Heart right ventricle (tissue), 16 donors: ENCODE results near the gene ARIH1. TPM values are rescaled to one million over a fixed set of nuclear protein-coding genes. Genes with fewer than 3 reads are reported as not detected.

Experiments
- ATAC-seq, 8 donors: fragments of 200-7000 bp; cut with Tn5 transposase; one replicate each; pipeline ENCODE4 v1.9.1; 2020; ENCODE audit warnings: mild to moderate bottlenecking in 8 of 8, moderate library complexity in 8 of 8, moderate number of reproducible peaks in 1 of 8
- DNase-seq, 2 donors: peaks; one replicate each; pipeline ENCODE4 v3.0.0-alpha.2; 2020
- H3K27ac ChIP-seq, 10 donors: fragments of 200-600 bp; sonication (generic) in 2 of 10; one replicate each; pipeline versions ENCODE4 v1.5.0 to v1.8.0; 2020 to 2022; ENCODE audit warnings: mild to moderate bottlenecking in 3 of 10
- H3K27me3 ChIP-seq, 7 donors: fragments of 200-600 bp; one replicate each; pipeline ENCODE4 v1.8.0; 2021 to 2022; ENCODE audit warnings: mild to moderate bottlenecking in 2 of 7
- H3K36me3 ChIP-seq, 9 donors: fragments of 200-600 bp; sonication (generic) in 1 of 9; one replicate each; pipeline versions ENCODE4 v1.5.0 to v1.8.0; 2020 to 2022; ENCODE audit warnings: mild to moderate bottlenecking in 2 of 9
- H3K4me1 ChIP-seq, 9 donors: fragments of 200-600 bp; sonication (generic) in 1 of 9; one replicate each; pipeline versions ENCODE4 v1.5.0 to v1.8.0; 2020 to 2022; ENCODE audit warnings: mild to moderate bottlenecking in 4 of 9
- H3K4me3 ChIP-seq, 10 donors: fragments of 200-600 bp; sonication (generic) in 2 of 10; one replicate each; pipeline versions ENCODE4 v1.5.0 to v1.8.0; 2020 to 2022; ENCODE audit warnings: mild to moderate bottlenecking in 7 of 10, moderate library complexity in 2 of 10
- H3K9me3 ChIP-seq, 11 donors: fragments of 200-600 bp in 10 of 11; sonication (generic) in 2 of 11; one replicate each; pipeline versions ENCODE4 v1.5.0 to v1.8.0; 2013 to 2022; ENCODE audit warnings: mild to moderate bottlenecking in 2 of 11, control low read depth in 1 of 11, moderate library complexity in 1 of 11
- CTCF ChIP-seq, 9 donors: fragments of 200-600 bp; sonication (generic) in 2 of 9; IDR thresholded peaks; one replicate each; pipeline versions ENCODE4 v1.5.0 to v1.8.0; 2021 to 2022; ENCODE audit warnings: antibody characterized with exemption in 9 of 9, mild to moderate bottlenecking in 5 of 9, moderate library complexity in 1 of 9
- WGBS, 2 donors: extraction: QIAGEN DNeasy Blood & Tissue Kit; methylation state at CpG; one replicate each; pipeline ENCODE4 v1.1.7; 2013; ENCODE audit warnings: inconsistent platforms in 1 of 2; 5-methylcytosine and 5-hydroxymethylcytosine counted together
- intact Hi-C, 10 donors: fragments of 100-400 bp; cut with DNase I; formaldehyde crosslinking; loops; one replicate each; pipeline versions ENCODE4 v1.11.1 to v1.14.2; 2022
- polyA plus RNA-seq, 2 donors: library from polyadenylated mRNA; stranded (reverse); fragments of 200-250 nt; gene quantifications; one replicate each; pipeline ENCODE4 v1.2.3, GENCODE V29; 2013
- total RNA-seq, 10 donors: library from RNA; stranded (reverse); fragmentation: NEBNext Ultra II Directional in 3 of 10; extraction: Animal tissue kit (Norgen Biotek cat#: 25700) in 3 of 10; gene quantifications; one replicate each; pipeline versions ENCODE4 v1.2.1 to v1.2.4, GENCODE V29; 2021 to 2023
- donor health status: Arrhythmogenic right ventricular cardiomyopathy.
- donor health status: ischemic (EF 13 %, LVEDD 7.1; RV severe dilation, severe dysfunction).
- donor health status: healthy with polysubstance abuse.
- donor health status: DM: no; HTN: yes; CAD: no.
- donor health status: DM: no; HTN: no; CAD: no.
- donor health status: ischemic (EF 25% LVEDD 6.9; RV normal size, moderate dysfunction).
- donor health status: ischemic (EF 25% LVEDD 5.7; RV mildly dilated, moderate dysfunction).
- donor health status: healthy.
- donor health status: DM: yes; HTN: yes; CAD: no.
- donor health status: Ischemic cardiomyopathy.
- donor health status: ischemic (EF 35%, LVEDD 5.7; RV mildly dilated, moderate dysfunction).
- donor health status: nonischemic (EF 11% LVEDD 7.7; RV severe dilation, severe dysfunction).
- donor health status: DM: yes; HTN: yes; CAD: no.
- donor health status: PGD.
- donor health status: ischemic (EF 29% LVEDD 5.4; RV normal size, mild dysfunction).
- donor health status: nonischemic (EF 23%, LVEDD 6.1; RV moderate dilation, normal function).

The ARIH1 gene
- total and polyA plus RNA-seq, 12 donors = 23.1 to 231 (median 182) TPM

GRCh38 chr15:72545156-72545555 lies 71.0 kb downstream of the ARIH1 start:
- ATAC-seq = no peak
- WGBS, 2 donors = 90 to 100% methylated on average over 1 of the region's 1 CpG
- Histone ChIP-seq H3K27ac (no peak overlapping the region), H3K27me3 (no peaks in the 10 kb centered on the region), H3K4me1 (peaks cover 0 to 14% (median 0%) of the 10 kb centered on the region in 9 donors), H3K4me3 (no peak overlapping the region), H3K9me3 (peaks cover 0 to 13% (median 9%) of the 10 kb centered on the region in 11 donors), H3K36me3 (peaks cover 0 to 46% (median 0%) of the 10 kb centered on the region in 9 donors)
- DNase-seq = no peak
- intact Hi-C loops = loop anchor here in 1 of 10 donors (5.0 kb wide), 1 partner anchor 63 kb away; no protein-coding TSS in a partner anchor
- no peak for TF ChIP-seq CTCF (IDR thresholded peaks at IDR 0.05)

GRCh38 chr15:72554471-72555425 lies 80.6 kb downstream of the ARIH1 start:
- DNase-seq (no peak), ATAC-seq (no peak)
- no peaks in the 10 kb centered on the region for H3K27me3 ChIP-seq
- no peak overlapping the region for H3K27ac ChIP-seq
- no peak overlapping the region for H3K4me3 ChIP-seq
- peaks cover 0 to 66% (median 7%) of the 10 kb centered on the region in 9 donors for H3K36me3 ChIP-seq
- peaks cover 0 to 7% (median 0%) of the 10 kb centered on the region in 9 donors for H3K4me1 ChIP-seq
- intact Hi-C loops = no loop called here
- TF ChIP-seq CTCF (IDR thresholded peaks at IDR 0.05) = no peak
- no peaks in the 10 kb centered on the region for H3K9me3 ChIP-seq
- WGBS, 2 donors = 93 to 96% methylated on average over 8 of the region's 8 CpGs

- H3K27ac ChIP-seq = no peak overlapping the region
- DNase-seq = no peak
- 92 to 93% methylated on average over 3 of the region's 3 CpGs for WGBS, 2 donors
- intact Hi-C loops = no loop called here
- no peak for TF ChIP-seq CTCF (IDR thresholded peaks at IDR 0.05)
- no peak overlapping the region for H3K4me3 ChIP-seq
- no peak for ATAC-seq
- H3K36me3 ChIP-seq = peaks cover 0 to 89% (median 22%) of the 10 kb centered on the region in 9 donors
- no peaks in the 10 kb centered on the region for H3K9me3 ChIP-seq
- H3K4me1 ChIP-seq = peaks cover 0 to 42% (median 0%) of the 10 kb centered on the region in 9 donors
- no peaks in the 10 kb centered on the region for H3K27me3 ChIP-seq
These were observed 85.7 kb downstream of the ARIH1 start for GRCh38 chr15:72559781-72560180.

GRCh38 chr15:72560458-72560857 lies 86.3 kb downstream of the ARIH1 start:
- no peak for ATAC-seq
- intact Hi-C loops = no loop called here
- H3K4me1 ChIP-seq = peaks cover 0 to 43% (median 0%) of the 10 kb centered on the region in 9 donors
- no peak for TF ChIP-seq CTCF (IDR thresholded peaks at IDR 0.05)
- no peak overlapping the region for H3K4me3 ChIP-seq
- peaks cover 0 to 89% (median 22%) of the 10 kb centered on the region in 9 donors for H3K36me3 ChIP-seq
- H3K9me3 ChIP-seq = no peaks in the 10 kb centered on the region
- no peak for DNase-seq
- WGBS, 2 donors = 81 to 88% methylated on average over 1 of the region's 1 CpG
- no peak overlapping the region for H3K27ac ChIP-seq
- H3K27me3 ChIP-seq = no peaks in the 10 kb centered on the region
